ENCODE measurements around the gene PRKCE. TPM values are rescaled to one million over a fixed set of nuclear protein-coding genes. Genes with fewer than 3 reads are reported as not detected.

The PRKCE gene
- total and polyA plus RNA-seq, 7 experiments from 2014 or later: 1.4 to 37.9 (median 19.5) TPM

GRCh38 chr2:45968946-45969584 is 317.6 kb downstream of the PRKCE start:
- no peak for DNase-seq
- ChIA-PET POLR2A (no interaction called here), CTCF (no interaction called here)

GRCh38 chr2:45973426-45973825 is 322.0 kb downstream of the PRKCE start:
- Mint-ChIP-seq H3K4me1 (no peaks in the 10 kb centered on the region), H3K27ac (no peak overlapping the region), H3K4me3 (no peak overlapping the region), H3K36me3 (peaks cover 0 to 8% (median 0%) of the 10 kb centered on the region in 5 donors), H3K9me3 (no peaks in the 10 kb centered on the region), H3K27me3 (peaks cover 0 to 3% (median 0%) of the 10 kb centered on the region in 5 donors)
- POLR2A ChIA-PET: no interaction called here
- Histone ChIP-seq H3K27me3 (ENCODE audit: control insufficient read depth in 2 of 2, insufficient read depth in 2 of 2, low read length in 2 of 2) (no peaks in the 10 kb centered on the region), H3K4me3 (ENCODE audit: low read length) (no peak overlapping the region), H3K36me3 (ENCODE audit: control insufficient read depth in 2 of 3, insufficient read depth in 3 of 3, low read length in 3 of 3) (no peaks in the 10 kb centered on the region), H3K9me3 (ENCODE audit: control insufficient read depth in 2 of 3, low read length in 3 of 3) (no peaks in the 10 kb centered on the region), H3K4me1 (ENCODE audit: control insufficient read depth in 2 of 2, insufficient read depth in 2 of 2, low read length in 2 of 2) (no peaks in the 10 kb centered on the region), H3K27ac (ENCODE audit: low read depth, low read length) (no peak overlapping the region)
- DNase-seq: no peak
- no peak for ATAC-seq
- intact Hi-C loops (cut with micrococcal nuclease): no loop called here
- CTCF ChIA-PET: no interaction called here

More at GRCh38 chr2:45968946-45969584, 317.6 kb downstream of the PRKCE start:
- no peak overlapping the region for H3K27ac ChIP-seq (ENCODE audit: low read depth, low read length)
- ATAC-seq: no peak
- Mint-ChIP-seq H3K27ac (no peak overlapping the region), H3K4me1 (peaks cover 7 to 15% (median 12%) of the 10 kb centered on the region in 7 donors), H3K36me3 (peaks cover 0 to 4% (median 0%) of the 10 kb centered on the region in 5 donors), H3K9me3 (no peaks in the 10 kb centered on the region), H3K4me3 (no peak overlapping the region), H3K27me3 (peaks cover 0 to 5% (median 0%) of the 10 kb centered on the region in 5 donors)
- H3K4me3 ChIP-seq (ENCODE audit: low read length): no peak overlapping the region
- H3K9me3 ChIP-seq (ENCODE audit: control insufficient read depth in 2 of 3, low read length in 3 of 3): no peaks in the 10 kb centered on the region
- peaks cover 0 to 12% of the 10 kb centered on the region in 2 donors for H3K4me1 ChIP-seq (ENCODE audit: control insufficient read depth in 2 of 2, insufficient read depth in 2 of 2, low read length in 2 of 2)
- no peaks in the 10 kb centered on the region for H3K27me3 ChIP-seq (ENCODE audit: control insufficient read depth in 2 of 2, insufficient read depth in 2 of 2, low read length in 2 of 2)
- intact Hi-C loops (cut with micrococcal nuclease): no loop called here
- H3K36me3 ChIP-seq (ENCODE audit: control insufficient read depth in 2 of 3, insufficient read depth in 3 of 3, low read length in 3 of 3): no peaks in the 10 kb centered on the region

GRCh38 chr2:45974056-45974455 is 322.6 kb downstream of the PRKCE start:
- no peaks in the 10 kb centered on the region for H3K4me1 ChIP-seq (ENCODE audit: control insufficient read depth in 2 of 2, insufficient read depth in 2 of 2, low read length in 2 of 2)
- POLR2A ChIA-PET: no interaction called here
- no peaks in the 10 kb centered on the region for H3K36me3 ChIP-seq (ENCODE audit: control insufficient read depth in 2 of 3, insufficient read depth in 3 of 3, low read length in 3 of 3)
- H3K4me3 Mint-ChIP-seq: no peak overlapping the region
- H3K9me3 Mint-ChIP-seq: no peaks in the 10 kb centered on the region
- H3K27ac ChIP-seq (ENCODE audit: low read depth, low read length): no peak overlapping the region
- no peaks in the 10 kb centered on the region for H3K9me3 ChIP-seq (ENCODE audit: control insufficient read depth in 2 of 3, low read length in 3 of 3)
- intact Hi-C loops (cut with micrococcal nuclease): no loop called here
- H3K4me3 ChIP-seq (ENCODE audit: low read length): no peak overlapping the region
- CTCF ChIA-PET: no interaction called here
- H3K27me3 Mint-ChIP-seq: peaks cover 0 to 3% (median 0%) of the 10 kb centered on the region in 5 donors
- peaks cover 0 to 2% (median 0%) of the 10 kb centered on the region in 7 donors for H3K4me1 Mint-ChIP-seq
- no peaks in the 10 kb centered on the region for H3K27me3 ChIP-seq (ENCODE audit: control insufficient read depth in 2 of 2, insufficient read depth in 2 of 2, low read length in 2 of 2)
- DNase-seq (no peak), ATAC-seq (no peak)
- no peak overlapping the region for H3K27ac Mint-ChIP-seq
- H3K36me3 Mint-ChIP-seq: peaks cover 0 to 8% (median 0%) of the 10 kb centered on the region in 5 donors

- Mint-ChIP-seq H3K4me3 (no peak overlapping the region), H3K27me3 (peaks cover 0 to 3% (median 0%) of the 10 kb centered on the region in 5 donors), H3K4me1 (peaks cover 0 to 6% (median 0%) of the 10 kb centered on the region in 7 donors), H3K27ac (no peak overlapping the region), H3K36me3 (peaks cover 0 to 3% (median 0%) of the 10 kb centered on the region in 5 donors), H3K9me3 (no peaks in the 10 kb centered on the region)
- Histone ChIP-seq H3K27ac (ENCODE audit: low read depth, low read length) (no peak overlapping the region), H3K4me1 (ENCODE audit: control insufficient read depth in 2 of 2, insufficient read depth in 2 of 2, low read length in 2 of 2) (no peaks in the 10 kb centered on the region), H3K36me3 (ENCODE audit: control insufficient read depth in 2 of 3, insufficient read depth in 3 of 3, low read length in 3 of 3) (no peaks in the 10 kb centered on the region), H3K9me3 (ENCODE audit: control insufficient read depth in 2 of 3, low read length in 3 of 3) (no peaks in the 10 kb centered on the region), H3K4me3 (ENCODE audit: low read length) (no peak overlapping the region), H3K27me3 (ENCODE audit: control insufficient read depth in 2 of 2, insufficient read depth in 2 of 2, low read length in 2 of 2) (no peaks in the 10 kb centered on the region)
- intact Hi-C loops (cut with micrococcal nuclease): no loop called here
- ChIA-PET POLR2A (no interaction called here), CTCF (no interaction called here)
- ATAC-seq (no peak), DNase-seq (no peak)
These were observed 323.4 kb downstream of the PRKCE start for GRCh38 chr2:45974762-45975408.

- Mint-ChIP-seq H3K27ac (no peak overlapping the region), H3K4me1 (peaks cover 0 to 6% (median 0%) of the 10 kb centered on the region in 7 donors), H3K4me3 (no peak overlapping the region), H3K36me3 (peaks cover 0 to 7% (median 3%) of the 10 kb centered on the region in 5 donors), H3K9me3 (no peaks in the 10 kb centered on the region), H3K27me3 (peaks cover 0 to 3% (median 0%) of the 10 kb centered on the region in 5 donors)
- DNase-seq: no peak
- H3K27me3 ChIP-seq (ENCODE audit: control insufficient read depth in 2 of 2, insufficient read depth in 2 of 2, low read length in 2 of 2): no peaks in the 10 kb centered on the region
- CTCF ChIA-PET: no interaction called here
- H3K27ac ChIP-seq (ENCODE audit: low read depth, low read length): no peak overlapping the region
- intact Hi-C loops (cut with micrococcal nuclease): no loop called here
- no peak overlapping the region for H3K4me3 ChIP-seq (ENCODE audit: low read length)
- no peaks in the 10 kb centered on the region for H3K4me1 ChIP-seq (ENCODE audit: control insufficient read depth in 2 of 2, insufficient read depth in 2 of 2, low read length in 2 of 2)
- POLR2A ChIA-PET: no interaction called here
- no peaks in the 10 kb centered on the region for H3K36me3 ChIP-seq (ENCODE audit: control insufficient read depth in 2 of 3, insufficient read depth in 3 of 3, low read length in 3 of 3)
- H3K9me3 ChIP-seq (ENCODE audit: control insufficient read depth in 2 of 3, low read length in 3 of 3): no peaks in the 10 kb centered on the region
- ATAC-seq: no peak
These were observed 324.5 kb downstream of the PRKCE start for GRCh38 chr2:45975752-45976517.

- H3K27ac Mint-ChIP-seq: no peak overlapping the region
- H3K4me1 Mint-ChIP-seq: peaks cover 0 to 6% (median 0%) of the 10 kb centered on the region in 7 donors
- no peak for ATAC-seq
- peaks cover 0 to 3% (median 0%) of the 10 kb centered on the region in 3 experiments for H3K36me3 ChIP-seq (ENCODE audit: control insufficient read depth in 2 of 3, insufficient read depth in 3 of 3, low read length in 3 of 3)
- intact Hi-C loops (cut with micrococcal nuclease): no loop called here
- POLR2A ChIA-PET: no interaction called here
- peaks cover 0 to 22% (median 8%) of the 10 kb centered on the region in 5 donors for H3K36me3 Mint-ChIP-seq
- no peak for DNase-seq
- no peaks in the 10 kb centered on the region for H3K27me3 Mint-ChIP-seq
- H3K9me3 ChIP-seq (ENCODE audit: control insufficient read depth in 2 of 3, low read length in 3 of 3): no peaks in the 10 kb centered on the region
- no peak overlapping the region for H3K27ac ChIP-seq (ENCODE audit: low read depth, low read length)
- H3K4me3 ChIP-seq (ENCODE audit: low read length): no peak overlapping the region
- CTCF ChIA-PET: no interaction called here
- H3K27me3 ChIP-seq (ENCODE audit: control insufficient read depth in 2 of 2, insufficient read depth in 2 of 2, low read length in 2 of 2): no peaks in the 10 kb centered on the region
- H3K4me1 ChIP-seq (ENCODE audit: control insufficient read depth in 2 of 2, insufficient read depth in 2 of 2, low read length in 2 of 2): no peaks in the 10 kb centered on the region
- H3K4me3 Mint-ChIP-seq: no peak overlapping the region
- H3K9me3 Mint-ChIP-seq: no peaks in the 10 kb centered on the region
These were observed 326.9 kb downstream of the PRKCE start for GRCh38 chr2:45978302-45978859.
